ENCODE measurements around the gene DAPK1. TPM values are rescaled to one million over a fixed set of nuclear protein-coding genes. Genes with fewer than 3 reads are reported as not detected.

The DAPK1 gene
- total and polyA plus RNA-seq, 2 donors (not counting 3 experiments of a cell fraction or from before 2014, with no cell fraction given): 58.9 to 119 TPM

DNA sequence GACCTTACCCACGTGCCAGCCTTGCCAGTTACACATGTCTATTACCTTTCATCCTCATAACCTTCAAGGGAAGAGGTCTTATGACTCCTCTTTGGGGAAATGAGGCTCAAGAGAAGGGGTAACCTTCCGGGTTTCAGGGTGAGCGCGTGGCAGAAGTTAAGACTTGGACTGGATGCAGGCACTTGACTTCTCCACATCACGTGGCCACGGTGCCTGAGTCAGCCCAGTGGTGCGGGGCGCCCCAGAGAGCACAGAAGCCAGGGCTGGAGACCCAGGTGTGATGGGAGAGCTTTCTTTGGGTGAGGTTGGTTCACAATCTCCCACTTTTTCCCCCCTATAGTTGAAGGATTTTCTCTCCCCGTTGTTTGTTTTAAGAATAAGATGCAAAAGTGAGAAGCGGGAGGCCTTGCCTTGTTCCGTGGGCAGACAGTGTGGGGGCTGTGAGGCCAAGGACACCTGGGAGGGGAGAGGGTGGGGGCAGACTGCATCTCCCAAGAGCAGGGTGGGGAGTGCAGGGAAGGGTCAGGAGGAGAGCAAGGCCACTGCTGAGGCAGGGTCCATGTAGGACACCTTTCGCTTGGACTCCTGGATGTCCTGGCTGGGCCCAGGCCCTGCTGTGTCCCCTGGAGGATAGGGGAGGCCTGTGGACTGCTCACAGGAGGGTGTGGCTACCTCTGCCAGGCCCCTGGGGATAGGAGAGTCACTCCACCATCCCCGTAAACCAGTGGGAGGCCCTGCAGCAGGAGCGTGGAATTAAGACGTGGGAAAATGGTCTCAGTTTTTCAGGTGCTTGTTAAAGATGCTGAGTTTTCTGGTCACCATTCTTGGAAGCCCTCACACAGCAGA is 138.2 kb downstream of the DAPK1 start:
- no peak overlapping the region for H3K9ac ChIP-seq (replicated peaks; ENCODE audit: extremely low read depth, insufficient read depth, low read length)
- no peaks in the 10 kb centered on the region for H3K27me3 ChIP-seq (ENCODE audit: control insufficient read depth in 2 of 2, insufficient read depth in 2 of 2, low read length in 2 of 2)
- DNase-seq (ENCODE audit: low read depth, low spot score) (no peak), FAIRE-seq (no peak)
- no peak overlapping the region for H3K4me2 ChIP-seq (ENCODE audit: insufficient read depth, low read length)
- TF ChIP-seq MYC (IDR thresholded peaks at IDR 0.05; ENCODE audit: low read depth, low read length) (no peak), EZH2 (IDR thresholded peaks at IDR 0.05; ENCODE audit: borderline replicate concordance, low read depth, low read length, severe bottlenecking) (no peak), POLR2AphosphoS5 (IDR thresholded peaks at IDR 0.05; ENCODE audit: insufficient read depth, low read depth, low read length) (no peak), GATA2 (IDR thresholded peaks at IDR 0.05; ENCODE audit: insufficient read depth, insufficient read length, low read depth, low read length) (no peak), JUN (IDR thresholded peaks at IDR 0.05; ENCODE audit: borderline replicate concordance, insufficient read depth, insufficient read length, low read depth) (no peak), FOS (IDR thresholded peaks at IDR 0.05; ENCODE audit: borderline replicate concordance, insufficient read depth, low read length) (no peak), POLR2A (IDR thresholded peaks at IDR 0.05; ENCODE audit: low read depth, low read length) (no peak)
- TF ChIP-seq, protein P1, sequence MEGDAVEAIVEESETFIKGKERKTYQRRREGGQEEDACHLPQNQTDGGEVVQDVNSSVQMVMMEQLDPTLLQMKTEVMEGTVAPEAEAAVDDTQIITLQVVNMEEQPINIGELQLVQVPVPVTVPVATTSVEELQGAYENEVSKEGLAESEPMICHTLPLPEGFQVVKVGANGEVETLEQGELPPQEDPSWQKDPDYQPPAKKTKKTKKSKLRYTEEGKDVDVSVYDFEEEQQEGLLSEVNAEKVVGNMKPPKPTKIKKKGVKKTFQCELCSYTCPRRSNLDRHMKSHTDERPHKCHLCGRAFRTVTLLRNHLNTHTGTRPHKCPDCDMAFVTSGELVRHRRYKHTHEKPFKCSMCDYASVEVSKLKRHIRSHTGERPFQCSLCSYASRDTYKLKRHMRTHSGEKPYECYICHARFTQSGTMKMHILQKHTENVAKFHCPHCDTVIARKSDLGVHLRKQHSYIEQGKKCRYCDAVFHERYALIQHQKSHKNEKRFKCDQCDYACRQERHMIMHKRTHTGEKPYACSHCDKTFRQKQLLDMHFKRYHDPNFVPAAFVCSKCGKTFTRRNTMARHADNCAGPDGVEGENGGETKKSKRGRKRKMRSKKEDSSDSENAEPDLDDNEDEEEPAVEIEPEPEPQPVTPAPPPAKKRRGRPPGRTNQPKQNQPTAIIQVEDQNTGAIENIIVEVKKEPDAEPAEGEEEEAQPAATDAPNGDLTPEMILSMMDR (IDR thresholded peaks at IDR 0.05; ENCODE audit: extremely low read depth in 1 of 2, insufficient read depth in 1 of 2, low read depth in 1 of 2, low read length in 2 of 2): no peak
- TF ChIP-seq, protein P2, sequence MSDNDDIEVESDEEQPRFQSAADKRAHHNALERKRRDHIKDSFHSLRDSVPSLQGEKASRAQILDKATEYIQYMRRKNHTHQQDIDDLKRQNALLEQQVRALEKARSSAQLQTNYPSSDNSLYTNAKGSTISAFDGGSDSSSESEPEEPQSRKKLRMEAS (IDR thresholded peaks at IDR 0.05; ENCODE audit: insufficient read depth, insufficient read length): no peak
- CTCF ChIA-PET: no interaction called here
- no peaks in the 10 kb centered on the region for H3K9me3 ChIP-seq (replicated peaks; ENCODE audit: control insufficient read depth, insufficient read depth, low read length)
- no peak overlapping the region for H3K27ac ChIP-seq (ENCODE audit: insufficient read depth, low read depth, low read length)
- no peaks in the 10 kb centered on the region for H3K79me2 ChIP-seq (ENCODE audit: control insufficient read depth, insufficient read depth, low read length)
- BruUV-seq (replicated peaks): no TSS peak
- H4K20me1 ChIP-seq (replicated peaks; ENCODE audit: control insufficient read depth, extremely low read depth, insufficient read depth, low read length): no peaks in the 10 kb centered on the region
- no peak overlapping the region for H3K4me3 ChIP-seq (replicated peaks in 1 of 3; ENCODE audit: insufficient read depth in 1 of 3, low read depth in 1 of 3, low read length in 3 of 3)
- no peaks in the 10 kb centered on the region for H3K9me1 ChIP-seq (replicated peaks; ENCODE audit: control insufficient read depth, extremely low read depth, insufficient read depth, low read length)
- POLR2A ChIA-PET: no interaction called here
- no peak overlapping the region for H2AFZ ChIP-seq (ENCODE audit: low read depth, low read length)
- intact Hi-C loops (cut with micrococcal nuclease): no loop called here
- dilution Hi-C loops (cut with MboI; ENCODE audit: extremely low pct_ligation_motif_present, low sequenced_read_pairs): no loop called here
- H3K36me3 ChIP-seq (ENCODE audit: control insufficient read depth in 2 of 2, extremely low read depth in 1 of 2, insufficient read depth in 2 of 2, low read length in 2 of 2): peaks cover 4% of the 10 kb centered on the region in 2 experiments
- peaks cover 10% of the 10 kb centered on the region for H3K4me1 ChIP-seq (ENCODE audit: control insufficient read depth, extremely low read depth, insufficient read depth, low read length)
